Measurements from ENCODE around the gene TMPRSS7.

DNA sequence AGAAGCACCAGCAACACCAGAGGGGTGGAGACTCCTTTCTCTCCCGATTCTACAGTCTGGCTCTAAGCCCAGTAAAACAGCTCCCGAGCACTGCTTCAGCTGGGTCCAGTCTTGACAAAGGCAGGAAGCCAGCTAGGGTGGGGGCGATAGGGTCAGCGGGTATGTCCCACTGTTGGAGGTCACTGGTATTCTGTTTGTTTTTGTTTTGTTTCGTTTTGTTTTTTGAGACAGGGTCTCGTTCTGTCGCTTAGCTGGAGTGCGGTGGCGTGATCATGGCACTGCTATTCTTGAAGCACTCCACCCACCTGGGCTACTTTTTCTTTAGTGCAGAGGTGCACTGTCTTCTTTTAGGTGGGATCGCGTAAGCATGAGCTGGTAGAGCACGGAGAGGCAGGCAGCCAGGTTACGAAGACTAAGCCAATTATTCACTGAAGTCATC lies 82.2 kb downstream of the TMPRSS7 start:
- TF ChIP-seq, protein P1, sequence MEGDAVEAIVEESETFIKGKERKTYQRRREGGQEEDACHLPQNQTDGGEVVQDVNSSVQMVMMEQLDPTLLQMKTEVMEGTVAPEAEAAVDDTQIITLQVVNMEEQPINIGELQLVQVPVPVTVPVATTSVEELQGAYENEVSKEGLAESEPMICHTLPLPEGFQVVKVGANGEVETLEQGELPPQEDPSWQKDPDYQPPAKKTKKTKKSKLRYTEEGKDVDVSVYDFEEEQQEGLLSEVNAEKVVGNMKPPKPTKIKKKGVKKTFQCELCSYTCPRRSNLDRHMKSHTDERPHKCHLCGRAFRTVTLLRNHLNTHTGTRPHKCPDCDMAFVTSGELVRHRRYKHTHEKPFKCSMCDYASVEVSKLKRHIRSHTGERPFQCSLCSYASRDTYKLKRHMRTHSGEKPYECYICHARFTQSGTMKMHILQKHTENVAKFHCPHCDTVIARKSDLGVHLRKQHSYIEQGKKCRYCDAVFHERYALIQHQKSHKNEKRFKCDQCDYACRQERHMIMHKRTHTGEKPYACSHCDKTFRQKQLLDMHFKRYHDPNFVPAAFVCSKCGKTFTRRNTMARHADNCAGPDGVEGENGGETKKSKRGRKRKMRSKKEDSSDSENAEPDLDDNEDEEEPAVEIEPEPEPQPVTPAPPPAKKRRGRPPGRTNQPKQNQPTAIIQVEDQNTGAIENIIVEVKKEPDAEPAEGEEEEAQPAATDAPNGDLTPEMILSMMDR (optimal IDR thresholded peaks at IDR 0.05 in 1 of 3, IDR thresholded peaks at IDR 0.05 in 1 of 3, conservative IDR thresholded peaks at IDR 0.05 in 1 of 3; ENCODE audit: extremely low read depth in 1 of 3, insufficient read depth in 2 of 3, low read length in 3 of 3), result no peak
- no peak for TF ChIP-seq EZH2 (IDR thresholded peaks at IDR 0.05; ENCODE audit: low read length)
